Ammon's horn (tissue), 1 donor: ENCODE data around the gene SKAP1.
"Not testable (repeated sequence)": the region's sequence is repeated elsewhere in the genome, so short reads cannot be mapped to it uniquely, and the experiment has no call there.

Experiments used
- DNase-seq: peaks from one replicate; pipeline ENCODE4 v3.0.0-alpha.2; 2016; ENCODE audit warnings: low spot score

Gene SKAP1

GRCh38 chr17:48285614-48286013 lies 144.4 kb downstream of the SKAP1 start:
- DNase-seq, result no peak

- DNase-seq, result no peak
Measured at GRCh38 chr17:48283907-48284306, 146.1 kb downstream of the SKAP1 start.

GRCh38 chr17:48283411-48283810 lies 146.6 kb downstream of the SKAP1 start:
- no peak for DNase-seq

- DNase-seq, result no peak
Measured at GRCh38 chr17:48282303-48282702, 147.7 kb downstream of the SKAP1 start.

- DNase-seq, result no peak
Measured at GRCh38 chr17:48278760-48279491, 151.1 kb downstream of the SKAP1 start.

- no peak for DNase-seq
Measured at GRCh38 chr17:48276776-48277175, 153.2 kb downstream of the SKAP1 start.

GRCh38 chr17:48270899-48271298 lies 159.1 kb downstream of the SKAP1 start:
- DNase-seq, result no peak

GRCh38 chr17:48269209-48269608 lies 160.8 kb downstream of the SKAP1 start:
- DNase-seq, result no peak

- DNase-seq, result no peak
Measured at GRCh38 chr17:48263731-48264035, 166.3 kb downstream of the SKAP1 start.

GRCh38 chr17:48262982-48263730 lies 166.9 kb downstream of the SKAP1 start:
- DNase-seq, result no peak

- DNase-seq, result no peak
Measured at GRCh38 chr17:48261297-48261880, 168.6 kb downstream of the SKAP1 start.

- DNase-seq, result peak; percentile 2
Measured at GRCh38 chr17:48259694-48260291, 170.2 kb downstream of the SKAP1 start.

- DNase-seq, result no peak
Measured at GRCh38 chr17:48258331-48258730, 171.7 kb downstream of the SKAP1 start.

GRCh38 chr17:48255759-48256158 lies 174.3 kb downstream of the SKAP1 start:
- no peak for DNase-seq

- DNase-seq, result no peak
Measured at GRCh38 chr17:48254896-48255295, 175.1 kb downstream of the SKAP1 start.

GRCh38 chr17:48253975-48254374 lies 176.0 kb downstream of the SKAP1 start:
- DNase-seq, result no peak

GRCh38 chr17:48251950-48252349 lies 178.1 kb downstream of the SKAP1 start:
- no peak for DNase-seq

GRCh38 chr17:48250949-48251348 lies 179.1 kb downstream of the SKAP1 start:
- DNase-seq, result no peak

GRCh38 chr17:48250059-48250458 lies 180.0 kb downstream of the SKAP1 start:
- DNase-seq, result not testable (repeated sequence)

- DNase-seq, result no peak
Measured at GRCh38 chr17:48247603-48248002, 182.4 kb downstream of the SKAP1 start.

- no peak for DNase-seq
Measured at GRCh38 chr17:48247038-48247437, 183.0 kb downstream of the SKAP1 start.

- no peak for DNase-seq
Measured at GRCh38 chr17:48246612-48247011, 183.4 kb downstream of the SKAP1 start.

GRCh38 chr17:48245465-48246033 lies 184.5 kb downstream of the SKAP1 start:
- DNase-seq, result not testable (repeated sequence)
